ENCODE data around the gene SLC4A1.

The SLC4A1 gene

GRCh38 chr17:44283344-44284023 lies 15.5 kb upstream of the SLC4A1 start:
- no peak for DNase-seq

GRCh38 chr17:44282264-44282663 lies 14.3 kb upstream of the SLC4A1 start:
- DNase-seq = no peak

- DNase-seq = no peak
Observed at GRCh38 chr17:44281570-44281969, 13.6 kb upstream of the SLC4A1 start.

- DNase-seq = no peak
Observed at GRCh38 chr17:44280392-44280937, 12.5 kb upstream of the SLC4A1 start.

GRCh38 chr17:44279666-44280391 lies 11.9 kb upstream of the SLC4A1 start:
- no peak for DNase-seq

- no peak for DNase-seq
Observed at GRCh38 chr17:44279346-44279665, 11.4 kb upstream of the SLC4A1 start.

- no peak for DNase-seq
Observed at GRCh38 chr17:44277976-44278375, 10.0 kb upstream of the SLC4A1 start.

- DNase-seq = no peak
Observed at GRCh38 chr17:44273607-44274006, 5.7 kb upstream of the SLC4A1 start.

- DNase-seq = no peak
Observed at GRCh38 chr17:44272954-44273353, 5.0 kb upstream of the SLC4A1 start.

- DNase-seq = no peak
Observed at GRCh38 chr17:44272321-44272951, 4.5 kb upstream of the SLC4A1 start.

- DNase-seq = no peak
Observed at GRCh38 chr17:44269535-44270240, 1.8 kb upstream of the SLC4A1 start.

GRCh38 chr17:44268709-44269534 lies 987 bp upstream of the SLC4A1 start:
- DNase-seq = no peak

- DNase-seq = no peak
Observed at GRCh38 chr17:44267165-44267455, 825 bp downstream of the SLC4A1 start.

GRCh38 chr17:44266402-44267164 lies 1.4 kb downstream of the SLC4A1 start:
- DNase-seq = no peak

- no peak for DNase-seq
Observed at GRCh38 chr17:44263345-44263902, 4.5 kb downstream of the SLC4A1 start.

GRCh38 chr17:44262654-44263225 lies 5.2 kb downstream of the SLC4A1 start:
- DNase-seq = no peak

- no peak for DNase-seq
Observed at GRCh38 chr17:44260296-44260695, 7.6 kb downstream of the SLC4A1 start.

- DNase-seq = no peak
Observed at GRCh38 chr17:44258811-44259351, 9.1 kb downstream of the SLC4A1 start.

- no peak for DNase-seq
Observed at GRCh38 chr17:44257815-44258760, 9.8 kb downstream of the SLC4A1 start.

GRCh38 chr17:44256671-44257070 lies 11.3 kb downstream of the SLC4A1 start:
- no peak for DNase-seq

All from NCI-H446 (cell line).